Stimulated activated CD4-positive, alpha-beta T cell treated with anti-CD3 and anti-CD28 coated beads, Interleukin-2, amount 100 ng/mL, for 24 hours (primary cell): ENCODE results near the gene FBRSL1.

Experiments used
- DNase-seq, 2 donors: peaks; one replicate each; pipeline ENCODE4 v3.0.0-alpha.2; 2020

FBRSL1 gene

DNA sequence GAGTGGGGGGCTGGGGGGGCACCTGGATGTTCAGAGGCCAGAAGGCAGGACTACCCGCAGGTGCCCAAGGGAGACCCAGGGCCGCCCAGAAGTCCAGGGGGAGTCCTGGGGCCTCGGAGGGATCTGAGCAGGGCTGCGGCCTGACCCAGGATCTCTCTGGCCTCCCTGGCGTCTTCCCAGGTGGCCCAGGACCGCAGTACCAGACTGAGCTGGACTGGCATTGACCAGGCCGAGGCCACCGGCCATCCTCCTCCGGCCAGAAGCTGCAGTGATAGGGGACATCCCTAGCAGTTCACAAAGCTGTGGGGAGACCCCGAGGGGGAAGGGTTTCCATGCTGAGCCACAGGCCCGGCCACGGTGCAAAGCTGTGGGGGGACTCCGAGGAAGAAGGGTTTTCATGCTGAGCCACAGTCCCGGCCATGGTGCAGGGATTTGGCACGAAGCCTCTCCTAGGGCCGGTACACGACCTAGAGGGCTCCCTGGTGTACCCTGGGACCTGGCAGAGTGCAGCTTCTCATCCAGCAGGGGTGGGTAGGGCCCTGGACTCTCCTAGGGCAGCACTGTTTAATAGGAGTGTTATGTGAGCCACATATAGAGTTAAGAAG, 24.4 kb downstream of the FBRSL1 start:
- DNase-seq: no peak

- DNase-seq: no peak
Observed at GRCh38 chr12:132514838-132515237, 24.9 kb downstream of the FBRSL1 start.

DNA sequence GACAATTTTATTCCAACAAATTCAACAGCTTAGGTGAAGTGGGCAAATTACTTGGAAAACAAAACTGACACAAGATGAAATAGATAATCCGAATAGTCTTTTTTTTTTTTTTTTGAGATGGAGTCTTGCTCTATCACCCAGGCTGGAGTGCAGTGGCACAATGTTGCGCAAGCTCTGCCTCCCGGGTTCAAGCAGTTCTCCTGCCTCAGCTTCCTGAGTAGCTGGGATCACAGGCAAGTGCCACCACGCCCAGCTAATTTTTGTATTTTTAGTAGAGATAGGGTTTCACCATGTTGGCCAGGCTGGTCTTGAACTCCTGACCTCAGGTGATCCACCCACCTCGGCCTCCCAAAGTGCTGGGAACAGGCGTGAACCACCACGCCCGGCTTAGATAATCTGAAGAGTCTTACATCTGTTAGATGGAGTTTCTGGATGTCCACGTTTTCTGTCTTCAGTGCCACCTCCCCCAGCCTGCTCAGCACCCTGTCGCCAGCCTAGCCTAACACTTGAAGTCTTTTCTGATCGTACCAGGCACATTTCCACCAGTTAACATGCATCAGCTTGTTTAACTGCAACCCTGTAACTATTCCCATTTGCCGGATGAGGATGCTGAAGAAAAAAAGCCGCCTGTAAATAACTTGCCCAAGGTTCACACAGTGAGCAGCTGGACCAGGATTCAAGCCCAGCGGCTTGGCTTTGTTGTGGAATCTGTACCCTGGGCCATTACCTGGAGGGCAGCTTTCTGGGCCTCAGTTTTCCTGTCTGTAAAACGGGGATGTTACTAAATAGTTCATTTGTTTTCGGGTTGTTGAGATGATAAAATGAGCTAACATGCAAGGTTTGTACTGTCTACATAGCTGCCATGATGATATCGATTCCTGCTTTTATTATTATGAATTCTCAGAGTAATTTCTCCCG, 26.4 kb downstream of the FBRSL1 start:
- DNase-seq: no peak

DNA sequence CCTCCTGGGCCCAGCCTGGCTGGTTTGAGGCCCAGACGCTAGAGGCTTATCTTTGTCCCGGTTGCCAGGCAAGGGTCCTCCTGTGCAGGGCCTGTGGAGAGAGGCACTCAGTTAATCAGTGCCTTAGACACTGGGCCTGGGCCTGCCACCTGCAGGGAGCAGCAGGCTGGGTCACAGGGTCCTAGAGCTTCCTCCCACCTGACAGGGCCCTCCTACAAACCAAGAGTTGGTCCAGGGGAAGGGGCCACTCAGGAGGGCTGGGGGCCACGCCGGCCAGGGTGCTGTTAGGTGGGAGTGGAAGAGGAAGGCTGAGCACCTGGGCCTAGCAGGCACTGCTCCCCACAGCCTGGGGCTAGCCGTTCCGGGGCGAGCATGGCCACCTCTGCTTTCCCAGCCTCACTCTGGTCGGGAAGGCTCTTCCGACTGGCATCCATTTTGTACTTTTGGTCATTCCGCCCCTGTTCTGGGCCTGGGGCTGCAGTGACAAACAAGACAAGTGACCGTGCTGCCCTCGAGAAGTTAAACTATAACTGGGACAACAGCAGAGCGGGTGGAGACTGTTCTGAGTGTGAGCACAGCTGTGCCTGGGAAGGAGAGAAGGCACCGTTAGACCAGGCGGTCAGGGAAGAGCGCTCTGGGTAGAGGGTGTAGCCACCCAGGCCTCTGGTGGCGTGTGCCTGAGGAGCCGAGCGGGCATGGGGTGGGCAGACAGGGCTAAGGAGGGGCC, 27.2 kb downstream of the FBRSL1 start:
- no peak for DNase-seq

- DNase-seq: no peak
Observed at GRCh38 chr12:132517740-132518100, 27.8 kb downstream of the FBRSL1 start.

DNA sequence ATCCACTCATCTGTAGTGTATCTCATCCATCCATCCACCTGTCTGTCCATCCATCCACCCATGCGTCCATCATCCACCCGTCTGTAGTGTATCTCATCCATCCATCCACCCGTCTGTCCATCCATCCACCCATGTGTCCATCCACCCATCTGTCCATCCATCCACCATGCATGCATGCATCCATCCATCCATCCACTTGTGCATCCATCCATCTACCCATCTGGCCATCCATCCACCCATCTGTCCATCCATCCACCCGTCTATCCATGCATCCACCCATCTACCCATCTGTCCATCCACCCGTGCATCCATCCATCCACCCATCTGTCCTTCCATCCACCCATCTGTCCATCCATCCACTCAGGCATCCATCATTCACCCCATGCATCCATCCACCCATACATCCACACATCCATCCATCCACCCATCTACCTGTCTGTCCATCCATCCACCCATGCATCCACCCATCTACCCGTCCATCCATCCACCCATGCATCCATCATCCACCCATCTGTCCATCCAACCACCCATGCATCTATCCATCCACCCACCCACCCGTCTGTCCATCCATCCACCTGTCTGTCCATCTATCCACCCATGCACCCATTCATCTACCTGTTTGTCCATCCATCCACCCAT, 28.5 kb downstream of the FBRSL1 start:
- DNase-seq: no peak

DNA sequence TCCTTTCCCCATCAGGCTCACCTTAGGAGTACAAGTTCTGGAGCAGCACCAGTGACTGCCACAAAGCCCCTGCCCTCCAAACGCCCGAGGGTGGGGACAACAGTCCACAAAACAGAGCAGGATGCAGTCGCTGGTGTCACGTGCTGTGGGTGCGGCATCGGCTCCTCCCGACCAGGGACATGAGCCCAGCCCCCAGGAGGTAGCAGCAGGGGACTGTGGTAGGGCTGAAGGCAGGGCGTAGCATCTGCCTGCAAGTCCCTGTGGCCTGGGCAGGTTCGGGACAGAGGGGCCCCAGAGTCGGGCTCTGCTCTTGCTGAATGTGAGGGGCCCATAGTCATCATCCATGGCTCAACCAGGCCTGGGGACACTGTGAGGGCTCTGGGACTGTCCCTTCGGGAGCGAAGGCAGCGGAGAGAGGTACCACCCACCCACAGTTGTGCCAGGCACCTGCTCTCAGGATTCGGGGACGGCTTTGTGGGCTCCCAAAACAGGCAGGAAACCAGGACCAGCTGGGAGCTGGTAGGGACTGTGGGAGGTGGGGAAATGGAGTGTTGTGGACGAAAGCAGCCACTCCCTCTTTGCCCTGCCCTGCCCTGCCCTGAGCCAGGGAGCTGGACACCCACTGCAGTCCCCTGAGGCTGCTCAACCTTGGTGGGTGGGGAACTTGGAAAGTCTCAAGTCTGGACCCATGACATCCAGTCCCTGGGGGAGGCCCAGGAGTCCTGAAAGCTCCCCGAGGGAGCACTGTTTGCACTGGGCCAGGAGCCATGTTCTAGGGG, 30.7 kb downstream of the FBRSL1 start:
- no peak for DNase-seq

- no peak for DNase-seq
Observed at GRCh38 chr12:132521200-132521580, 31.2 kb downstream of the FBRSL1 start.

DNA sequence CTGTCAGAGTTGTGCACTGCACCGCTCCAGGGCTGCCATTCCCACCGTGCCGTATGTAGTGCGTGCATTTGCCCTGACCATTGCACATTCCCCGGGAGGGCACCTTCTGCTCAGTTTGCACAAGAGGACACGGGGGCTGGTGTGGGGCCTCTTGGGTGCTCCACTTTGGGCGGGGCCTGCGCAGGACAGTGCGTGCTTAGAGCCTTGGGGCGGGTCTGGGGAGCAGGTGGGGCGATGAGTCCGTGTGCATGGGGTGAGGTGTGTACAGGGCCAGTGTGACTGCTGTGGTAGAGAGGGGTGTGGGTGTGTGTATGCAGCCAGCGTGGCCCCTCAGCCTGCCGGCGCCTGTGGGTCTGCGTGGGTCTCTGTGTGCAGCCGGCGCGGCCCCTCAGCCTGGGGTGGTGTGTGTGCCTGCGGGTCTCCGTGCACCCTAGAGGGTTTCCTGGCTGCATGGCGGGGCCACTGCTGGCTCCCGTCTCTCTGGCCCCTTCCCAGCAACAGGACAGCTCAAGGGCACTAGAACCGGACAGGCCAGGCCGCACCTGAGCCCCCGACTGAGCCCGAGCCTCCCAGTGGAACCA, 31.9 kb downstream of the FBRSL1 start:
- no peak for DNase-seq

- no peak for DNase-seq
Observed at GRCh38 chr12:132522592-132523380, 32.8 kb downstream of the FBRSL1 start.

DNA sequence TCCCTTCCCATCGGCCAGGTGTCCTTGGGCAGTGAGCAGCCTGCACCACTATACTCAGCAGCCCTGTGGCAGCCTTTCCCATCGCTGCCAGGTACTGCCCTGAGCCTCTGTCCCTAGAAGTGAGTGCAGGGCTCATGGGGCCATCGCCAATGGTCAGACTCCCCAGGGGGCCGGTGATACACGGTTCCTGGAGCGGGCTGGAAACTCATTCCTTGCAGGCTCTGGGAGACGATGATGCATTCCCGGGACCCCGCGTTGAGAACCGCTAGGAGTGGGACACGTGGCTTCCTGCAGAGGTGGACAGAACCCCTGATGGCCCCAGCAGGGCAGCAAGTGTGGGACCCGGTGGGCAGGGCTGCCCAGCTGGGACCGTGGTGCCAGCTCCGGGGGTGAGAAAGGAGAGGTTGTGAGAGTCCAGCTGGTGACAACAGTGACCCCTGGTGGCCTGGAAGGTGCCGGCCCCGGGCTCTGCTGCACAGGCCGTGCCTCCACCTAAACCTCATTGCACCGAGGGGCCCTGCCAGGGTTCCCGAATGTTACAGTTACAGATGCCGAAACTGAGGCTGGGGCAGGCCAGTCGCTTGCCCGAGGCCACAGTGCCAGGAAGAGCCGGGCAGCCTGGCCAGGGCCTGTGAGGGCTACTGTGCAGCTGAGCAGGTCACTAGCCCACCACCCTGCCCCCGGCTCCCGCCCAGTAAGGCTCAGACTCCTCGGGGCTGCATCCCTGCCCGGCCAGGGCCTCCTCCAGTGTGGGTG, 33.8 kb downstream of the FBRSL1 start:
- DNase-seq: peak; percentile 81 to 84

DNA sequence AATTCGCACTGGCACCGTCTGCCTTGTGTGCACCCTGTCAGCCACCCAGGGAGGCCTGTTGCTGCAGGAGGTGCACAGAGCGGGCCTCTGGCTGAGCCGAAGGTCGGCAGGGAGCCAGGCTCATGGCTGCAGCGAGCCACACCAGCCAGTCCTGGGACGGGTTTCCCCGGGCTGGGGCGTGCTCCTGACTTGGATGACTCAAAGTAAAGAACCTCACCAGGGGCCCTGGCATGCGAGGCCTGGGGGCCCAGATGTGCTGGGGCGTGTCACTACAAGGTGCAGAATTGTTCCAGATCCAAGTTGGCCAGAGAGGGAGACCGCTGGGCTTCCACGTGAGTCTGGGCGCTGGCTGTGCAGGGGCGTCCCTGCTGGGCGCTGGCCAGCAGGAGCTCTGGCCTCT, 34.5 kb downstream of the FBRSL1 start:
- no peak for DNase-seq

GRCh38 chr12:132525011-132525832, 35.3 kb downstream of the FBRSL1 start:
- no peak for DNase-seq

DNA sequence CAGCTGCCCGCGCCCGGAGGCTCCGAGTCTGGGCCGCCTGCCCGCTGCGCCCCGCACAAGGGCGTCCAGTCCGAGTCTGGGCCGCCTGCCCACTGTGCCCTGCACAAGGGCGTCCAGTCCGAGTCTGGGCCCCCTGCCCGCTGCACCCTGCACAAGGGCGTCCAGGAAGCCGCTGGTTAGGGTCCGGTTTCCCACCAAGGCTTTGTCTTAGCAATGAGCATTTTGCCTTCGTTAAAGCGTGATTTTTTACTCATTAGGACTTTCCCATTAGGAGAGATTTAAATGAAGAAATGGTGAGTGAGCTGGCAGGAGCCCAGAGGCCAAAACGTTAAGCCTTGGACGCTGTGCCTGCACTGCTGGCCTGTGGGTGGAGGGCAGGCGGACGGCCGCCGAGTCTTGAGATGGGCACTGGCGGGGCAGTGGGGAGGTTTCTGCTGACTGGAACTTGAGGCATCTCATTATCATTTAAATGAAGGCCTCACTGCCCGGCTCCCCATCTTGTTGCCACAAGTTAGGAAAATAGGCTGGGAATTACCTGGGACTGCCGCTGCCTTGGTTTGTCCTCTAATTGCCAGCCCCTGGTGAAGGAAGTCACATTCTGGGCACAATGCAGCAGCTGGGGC, 36.0 kb downstream of the FBRSL1 start:
- DNase-seq: no peak

GRCh38 chr12:132527186-132527882, 37.4 kb downstream of the FBRSL1 start:
- no peak for DNase-seq

DNA sequence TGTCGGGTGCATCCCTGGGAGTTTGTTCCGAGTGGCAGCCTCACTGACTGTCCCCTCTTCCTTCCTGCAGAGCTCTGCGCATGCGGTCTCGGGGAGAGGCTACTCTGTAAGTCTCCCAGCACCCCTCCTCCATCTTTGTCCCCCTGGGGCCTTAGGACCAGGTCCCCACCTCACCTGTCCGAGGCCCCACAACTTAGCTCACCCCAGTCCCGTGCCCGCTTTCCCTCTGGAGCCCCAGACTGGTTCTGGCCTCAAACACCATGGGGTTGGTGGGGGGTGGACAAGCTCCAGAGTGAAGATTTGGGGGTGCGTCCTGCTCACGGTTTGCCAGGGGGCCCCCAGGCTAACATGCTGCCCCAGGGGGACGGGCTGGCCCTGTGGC, 37.9 kb downstream of the FBRSL1 start:
- no peak for DNase-seq

GRCh38 chr12:132528564-132529106, 38.7 kb downstream of the FBRSL1 start:
- no peak for DNase-seq

DNA sequence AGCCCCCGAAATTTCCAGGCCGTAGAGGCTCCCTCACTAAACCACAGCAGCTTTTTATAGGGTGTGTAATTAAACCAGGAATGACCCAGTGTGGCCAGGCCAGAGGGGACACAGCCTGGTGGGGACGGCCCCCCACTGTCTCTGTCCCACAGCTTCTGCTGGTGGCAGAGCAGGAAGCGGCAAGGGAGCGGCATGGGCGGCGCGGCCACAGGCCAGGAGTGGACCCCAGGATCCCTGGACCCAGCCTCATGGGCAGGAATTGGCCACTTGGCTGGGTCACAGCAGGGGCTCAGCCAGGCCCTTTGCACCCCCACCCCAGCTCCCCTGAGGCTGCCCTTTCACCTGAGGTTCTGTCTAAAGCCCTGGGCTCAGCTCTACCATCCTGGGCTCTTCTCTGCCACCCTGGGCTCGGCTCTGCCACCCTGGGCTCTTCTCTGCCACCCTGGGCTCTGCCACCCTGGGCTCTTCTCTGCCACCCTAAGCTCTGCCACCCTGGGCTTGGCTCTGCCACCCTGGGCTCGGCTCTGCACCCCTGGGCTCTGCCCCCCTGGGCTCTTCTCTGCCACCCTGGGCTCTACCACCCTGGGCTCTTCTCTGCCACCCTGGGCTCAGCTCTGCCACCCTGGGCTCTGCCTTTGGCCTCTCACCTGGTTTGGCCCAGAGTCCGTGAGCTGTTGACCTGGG, 39.3 kb downstream of the FBRSL1 start:
- DNase-seq: no peak
